ENCODE measurements around the gene LAMB4.

Gene LAMB4

GRCh38 chr7:108146070-108146842, 16.1 kb upstream of the LAMB4 start:
- peak; percentile 64 to 67 for DNase-seq
- TF ChIP-seq CTCF (IDR thresholded peaks at IDR 0.05), result peak; percentile 76 to 87
- H3K27me3 ChIP-seq, result no peaks in the 10 kb centered on the region
- no peaks in the 10 kb centered on the region for H3K36me3 ChIP-seq
- no peaks in the 10 kb centered on the region for H3K9me3 ChIP-seq
- H3K4me1 ChIP-seq, result peaks cover 0 to 4% (median 0%) of the 10 kb centered on the region in 4 donors
- no peak overlapping the region for H3K27ac ChIP-seq
- no peak overlapping the region for H3K4me3 ChIP-seq
- intact Hi-C loops (cut with DNase I; ENCODE audit: low total_unique reads), result loop anchor here (10.0 kb wide), 1 partner anchor 261 kb away; no protein-coding TSS in a partner anchor

DNA sequence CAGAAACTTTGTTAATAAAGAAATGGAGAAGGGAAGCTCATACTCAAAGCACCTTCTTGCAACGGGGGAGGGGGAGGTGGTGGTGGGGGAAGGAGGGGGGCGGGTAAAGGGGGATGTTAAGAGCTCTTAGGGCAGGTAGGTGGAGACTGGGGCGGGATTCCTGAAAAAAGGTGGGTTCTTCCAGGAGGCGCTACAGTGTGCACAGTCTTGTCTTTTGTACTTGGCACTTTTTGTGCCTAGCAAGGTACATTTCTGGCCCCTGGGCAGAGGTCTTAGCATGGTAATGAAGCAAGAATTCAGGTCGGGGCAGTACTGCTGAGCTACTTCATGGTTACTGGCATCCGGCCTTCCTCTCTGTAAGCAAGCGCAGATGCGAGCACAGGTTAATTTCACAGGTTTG, 15.2 kb upstream of the LAMB4 start:
- no peaks in the 10 kb centered on the region for H3K9me3 ChIP-seq
- no peaks in the 10 kb centered on the region for H3K27me3 ChIP-seq
- intact Hi-C loops (cut with DNase I; ENCODE audit: low total_unique reads), result loop anchor here (10.0 kb wide), 1 partner anchor 261 kb away; no protein-coding TSS in a partner anchor
- no peak overlapping the region for H3K27ac ChIP-seq
- H3K4me3 ChIP-seq, result no peak overlapping the region
- no peak for TF ChIP-seq CTCF (IDR thresholded peaks at IDR 0.05)
- DNase-seq, result no peak
- H3K36me3 ChIP-seq, result no peaks in the 10 kb centered on the region
- peaks cover 0 to 4% (median 0%) of the 10 kb centered on the region in 4 donors for H3K4me1 ChIP-seq

- Histone ChIP-seq H3K4me3 (no peak overlapping the region), H3K27me3 (no peaks in the 10 kb centered on the region), H3K9me3 (no peaks in the 10 kb centered on the region), H3K4me1 (peaks cover 0 to 4% (median 0%) of the 10 kb centered on the region in 4 donors), H3K27ac (no peak overlapping the region), H3K36me3 (no peaks in the 10 kb centered on the region)
- DNase-seq, result no peak
- intact Hi-C loops (cut with DNase I; ENCODE audit: low total_unique reads), result loop anchor here (10.0 kb wide), 1 partner anchor 260 kb away; no protein-coding TSS in a partner anchor
- no peak for TF ChIP-seq CTCF (IDR thresholded peaks at IDR 0.05)
Observed at GRCh38 chr7:108144931-108145330, 14.8 kb upstream of the LAMB4 start.

GRCh38 chr7:108143658-108144420, 13.7 kb upstream of the LAMB4 start:
- no peaks in the 10 kb centered on the region for H3K27me3 ChIP-seq
- H3K27ac ChIP-seq, result no peak overlapping the region
- TF ChIP-seq CTCF (IDR thresholded peaks at IDR 0.05), result no peak
- no peak overlapping the region for H3K4me3 ChIP-seq
- no peaks in the 10 kb centered on the region for H3K36me3 ChIP-seq
- peaks cover 0 to 4% (median 0%) of the 10 kb centered on the region in 4 donors for H3K4me1 ChIP-seq
- DNase-seq, result no peak
- no peaks in the 10 kb centered on the region for H3K9me3 ChIP-seq
- intact Hi-C loops (cut with DNase I; ENCODE audit: low total_unique reads), result loop anchor here (10.0 kb wide), 1 partner anchor 259 kb away; no protein-coding TSS in a partner anchor

GRCh38 chr7:108142675-108143259, 12.6 kb upstream of the LAMB4 start:
- Histone ChIP-seq H3K27me3 (no peaks in the 10 kb centered on the region), H3K4me3 (no peak overlapping the region), H3K27ac (no peak overlapping the region), H3K36me3 (no peaks in the 10 kb centered on the region), H3K4me1 (peaks cover 0 to 4% (median 0%) of the 10 kb centered on the region in 4 donors), H3K9me3 (no peaks in the 10 kb centered on the region)
- no peak for DNase-seq
- intact Hi-C loops (cut with DNase I; ENCODE audit: low total_unique reads), result loop anchor here (10.0 kb wide), 1 partner anchor 258 kb away; no protein-coding TSS in a partner anchor
- no peak for TF ChIP-seq CTCF (IDR thresholded peaks at IDR 0.05)
